ENCODE results near the gene RGS6. TPM values are rescaled to one million over a fixed set of nuclear protein-coding genes. Genes with fewer than 3 reads are reported as not detected.

The RGS6 gene
- total and polyA plus RNA-seq, 7 donors = 0.19 to 1.6 (median 0.42) TPM

DNA sequence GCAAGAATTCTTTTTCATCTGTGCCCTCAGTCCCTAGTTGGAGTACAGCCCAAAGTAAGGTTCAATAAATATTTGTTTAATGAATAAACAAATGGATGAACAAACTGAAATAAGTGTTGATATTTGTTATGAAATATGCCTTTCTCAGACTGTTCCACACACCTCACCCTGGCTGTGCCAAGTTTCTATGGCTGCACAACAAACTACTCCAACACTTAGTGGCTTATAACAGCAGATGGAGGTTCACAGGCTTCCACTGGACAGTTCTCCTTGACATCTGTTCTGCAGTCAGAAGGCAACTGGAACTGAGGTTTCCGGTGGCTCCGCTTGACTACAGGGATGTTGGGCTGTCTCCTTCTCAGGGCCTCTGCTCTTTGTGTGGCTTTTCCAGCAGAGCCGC is 197.1 kb downstream of the RGS6 start:
- Histone ChIP-seq H3K4me1 (no peaks in the 10 kb centered on the region), H3K9me3 (no peaks in the 10 kb centered on the region), H3K27ac (no peak overlapping the region), H3K36me3 (ENCODE audit: insufficient read depth in 1 of 2, low read depth in 1 of 2) (no peaks in the 10 kb centered on the region), H3K4me3 (no peak overlapping the region), H3K27me3 (ENCODE audit: insufficient read depth in 3 of 3, low read length in 2 of 3) (no peaks in the 10 kb centered on the region)
- DNase-seq = no peak
- intact Hi-C loops (cut with DNase I) = no loop called here
- TF ChIP-seq, protein P1, sequence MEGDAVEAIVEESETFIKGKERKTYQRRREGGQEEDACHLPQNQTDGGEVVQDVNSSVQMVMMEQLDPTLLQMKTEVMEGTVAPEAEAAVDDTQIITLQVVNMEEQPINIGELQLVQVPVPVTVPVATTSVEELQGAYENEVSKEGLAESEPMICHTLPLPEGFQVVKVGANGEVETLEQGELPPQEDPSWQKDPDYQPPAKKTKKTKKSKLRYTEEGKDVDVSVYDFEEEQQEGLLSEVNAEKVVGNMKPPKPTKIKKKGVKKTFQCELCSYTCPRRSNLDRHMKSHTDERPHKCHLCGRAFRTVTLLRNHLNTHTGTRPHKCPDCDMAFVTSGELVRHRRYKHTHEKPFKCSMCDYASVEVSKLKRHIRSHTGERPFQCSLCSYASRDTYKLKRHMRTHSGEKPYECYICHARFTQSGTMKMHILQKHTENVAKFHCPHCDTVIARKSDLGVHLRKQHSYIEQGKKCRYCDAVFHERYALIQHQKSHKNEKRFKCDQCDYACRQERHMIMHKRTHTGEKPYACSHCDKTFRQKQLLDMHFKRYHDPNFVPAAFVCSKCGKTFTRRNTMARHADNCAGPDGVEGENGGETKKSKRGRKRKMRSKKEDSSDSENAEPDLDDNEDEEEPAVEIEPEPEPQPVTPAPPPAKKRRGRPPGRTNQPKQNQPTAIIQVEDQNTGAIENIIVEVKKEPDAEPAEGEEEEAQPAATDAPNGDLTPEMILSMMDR (IDR thresholded peaks at IDR 0.05) = no peak
- 84 to 91% (median 85%) methylated on average over 3 of the region's 3 CpGs for WGBS, 3 donors
- ATAC-seq = no peak

- Histone ChIP-seq H3K4me1 (no peaks in the 10 kb centered on the region), H3K36me3 (ENCODE audit: insufficient read depth in 1 of 2, low read depth in 1 of 2) (no peaks in the 10 kb centered on the region), H3K9me3 (no peaks in the 10 kb centered on the region), H3K27me3 (ENCODE audit: insufficient read depth in 3 of 3, low read length in 2 of 3) (no peaks in the 10 kb centered on the region), H3K4me3 (no peak overlapping the region), H3K27ac (no peak overlapping the region)
- TF ChIP-seq, protein P1 (IDR thresholded peaks at IDR 0.05) = no peak
- DNase-seq (no peak), ATAC-seq (no peak)
- 78 to 84% (median 79%) methylated on average over 2 of the region's 2 CpGs for WGBS, 3 donors
- intact Hi-C loops (cut with DNase I) = no loop called here
These were observed 208.9 kb downstream of the RGS6 start for GRCh38 chr14:72141084-72141483.

GRCh38 chr14:72142328-72142727 is 210.1 kb downstream of the RGS6 start:
- Histone ChIP-seq H3K27ac (no peak overlapping the region), H3K27me3 (ENCODE audit: insufficient read depth in 3 of 3, low read length in 2 of 3) (no peaks in the 10 kb centered on the region), H3K9me3 (no peaks in the 10 kb centered on the region), H3K4me1 (no peaks in the 10 kb centered on the region), H3K4me3 (no peak overlapping the region), H3K36me3 (ENCODE audit: insufficient read depth in 1 of 2, low read depth in 1 of 2) (no peaks in the 10 kb centered on the region)
- ATAC-seq = no peak
- intact Hi-C loops (cut with DNase I) = no loop called here
- 22 to 45% (median 34%) methylated on average over 2 of the region's 2 CpGs for WGBS, 3 donors
- TF ChIP-seq, protein P1 (IDR thresholded peaks at IDR 0.05) = no peak
- no peak for DNase-seq

- no peak for DNase-seq
- TF ChIP-seq, protein P1 (IDR thresholded peaks at IDR 0.05) = no peak
- Histone ChIP-seq H3K27ac (no peak overlapping the region), H3K4me3 (no peak overlapping the region), H3K36me3 (ENCODE audit: insufficient read depth in 1 of 2, low read depth in 1 of 2) (no peaks in the 10 kb centered on the region), H3K4me1 (no peaks in the 10 kb centered on the region), H3K27me3 (ENCODE audit: insufficient read depth in 3 of 3, low read length in 2 of 3) (no peaks in the 10 kb centered on the region), H3K9me3 (no peaks in the 10 kb centered on the region)
- no peak for ATAC-seq
- intact Hi-C loops (cut with DNase I) = no loop called here
These were observed 214.0 kb downstream of the RGS6 start for GRCh38 chr14:72146241-72146640.

GRCh38 chr14:72154645-72155378 is 222.6 kb downstream of the RGS6 start:
- TF ChIP-seq, protein P1 (IDR thresholded peaks at IDR 0.05) = no peak
- 57 to 67% (median 65%) methylated on average over 10 of the region's 10 CpGs for WGBS, 3 donors
- Histone ChIP-seq H3K27me3 (ENCODE audit: insufficient read depth in 3 of 3, low read length in 2 of 3) (no peaks in the 10 kb centered on the region), H3K36me3 (ENCODE audit: insufficient read depth in 1 of 2, low read depth in 1 of 2) (no peaks in the 10 kb centered on the region), H3K9me3 (no peaks in the 10 kb centered on the region), H3K4me1 (no peaks in the 10 kb centered on the region), H3K27ac (no peak overlapping the region), H3K4me3 (no peak overlapping the region)
- peak in 2 of 4 donors; percentile 59 to 71 for ATAC-seq
- intact Hi-C loops (cut with DNase I) = no loop called here
- no peak for DNase-seq
